Measurements from ENCODE around the gene AK1.
"Not testable (repeated sequence)": the region's sequence is repeated elsewhere in the genome, so short reads cannot be mapped to it uniquely, and the experiment has no call there.

AK1 gene

DNA sequence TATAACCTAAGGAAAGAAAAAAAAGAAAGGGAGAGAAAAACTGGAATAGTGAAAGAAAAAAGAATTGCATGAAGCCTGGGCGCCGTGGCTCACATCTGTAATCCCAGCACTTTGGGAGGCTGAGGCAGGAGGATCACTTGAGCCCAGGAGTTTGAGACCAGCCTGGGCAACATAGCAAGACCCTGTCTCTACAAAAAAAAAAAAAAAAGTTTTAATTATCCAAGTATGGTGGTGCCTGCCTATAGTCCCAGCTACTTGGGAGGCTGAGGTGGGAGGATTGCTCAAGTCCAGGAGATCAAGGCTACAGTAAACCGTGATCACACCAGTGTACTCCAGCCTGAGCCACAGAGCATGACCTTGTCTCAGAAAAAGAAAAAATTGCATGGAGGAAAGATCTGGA lies 4.2 kb upstream of the AK1 start:
- DNase-seq: not testable (repeated sequence)

DNA sequence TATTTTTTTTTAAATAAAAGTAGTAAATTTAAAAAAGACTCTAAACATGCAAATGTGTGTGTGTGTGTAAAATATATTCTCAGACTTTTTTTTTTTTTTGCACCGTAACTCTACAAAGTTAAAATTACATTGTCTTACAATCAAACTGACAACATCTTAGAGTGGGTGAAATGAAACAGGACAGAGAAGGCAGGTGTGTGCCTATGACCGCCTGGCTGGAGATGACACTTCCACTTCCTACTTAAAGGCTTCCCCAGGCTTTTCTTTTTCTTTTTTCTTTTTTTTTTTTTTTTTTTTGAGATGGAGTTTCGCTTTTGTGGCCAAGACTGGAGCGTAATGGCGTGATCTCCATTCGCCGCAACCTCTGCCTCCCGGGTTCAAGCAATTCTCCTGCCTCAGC lies 2.7 kb upstream of the AK1 start:
- DNase-seq: no peak

DNA sequence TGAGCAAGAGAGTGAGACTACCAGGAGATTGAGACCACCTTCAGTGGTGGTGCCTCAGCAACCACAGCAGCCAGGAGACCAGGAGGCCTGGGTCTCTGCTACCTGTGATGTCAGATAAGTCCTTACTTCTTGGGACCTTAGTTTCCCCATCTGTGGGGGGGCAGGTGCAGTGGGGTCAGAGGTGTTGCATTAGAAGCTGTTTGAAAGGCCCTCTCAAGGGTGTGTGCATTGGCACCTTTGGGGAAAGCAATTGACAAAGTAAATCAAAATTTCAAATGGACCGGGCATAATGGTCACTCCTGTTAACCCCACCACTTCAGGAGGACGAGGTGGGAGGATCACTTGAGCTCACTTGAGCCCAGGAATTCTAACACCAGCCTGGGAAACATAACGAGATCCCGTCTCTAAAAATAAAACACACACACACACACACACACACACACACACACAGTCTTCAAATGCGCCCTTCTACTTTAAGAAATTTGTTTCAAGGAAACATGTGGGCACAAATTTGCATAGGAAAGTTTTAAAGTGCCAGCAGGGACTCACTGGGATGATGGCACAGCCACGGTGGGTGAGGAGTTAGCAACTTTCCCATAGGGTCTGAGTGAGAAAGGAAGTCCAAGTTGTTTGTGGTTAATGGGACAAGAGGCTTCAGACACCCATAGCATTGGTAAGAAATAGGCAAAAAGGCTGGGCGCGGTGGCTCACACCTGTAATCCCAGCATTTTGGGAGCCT lies 1.3 kb upstream of the AK1 start:
- no peak for DNase-seq

DNA sequence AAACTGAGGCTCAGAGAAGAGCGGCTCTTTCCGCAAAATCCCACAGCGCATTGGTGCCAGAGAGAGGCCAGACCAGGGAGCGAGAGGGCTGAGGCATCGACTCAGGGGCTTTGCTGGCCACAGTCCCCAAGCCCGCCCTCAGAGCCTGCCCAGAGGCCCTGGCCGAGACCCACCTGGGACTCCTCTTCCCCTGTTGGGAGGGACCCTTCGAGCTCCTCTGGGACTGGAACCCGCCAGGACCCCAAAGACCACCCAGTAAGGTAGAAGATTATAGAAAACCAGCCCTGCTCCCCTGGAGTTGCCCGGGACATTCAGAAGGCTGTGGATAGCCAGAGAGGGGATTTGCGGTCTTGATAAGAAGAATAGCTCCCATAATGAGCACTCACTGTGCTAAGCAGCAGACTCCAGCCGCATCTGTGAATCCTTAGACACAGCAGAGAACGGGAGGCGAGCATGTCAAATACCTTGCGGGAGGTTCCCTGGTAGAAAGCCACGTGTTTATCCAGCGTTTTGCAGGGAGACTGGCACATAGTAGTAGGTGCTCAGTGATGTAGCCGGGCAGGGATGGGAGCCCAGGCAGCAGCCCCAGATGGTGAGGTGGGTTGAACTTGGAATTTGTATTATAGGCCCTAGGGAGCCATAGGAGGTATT lies 651 bp upstream of the AK1 start:
- DNase-seq: peak; percentile 70

DNA sequence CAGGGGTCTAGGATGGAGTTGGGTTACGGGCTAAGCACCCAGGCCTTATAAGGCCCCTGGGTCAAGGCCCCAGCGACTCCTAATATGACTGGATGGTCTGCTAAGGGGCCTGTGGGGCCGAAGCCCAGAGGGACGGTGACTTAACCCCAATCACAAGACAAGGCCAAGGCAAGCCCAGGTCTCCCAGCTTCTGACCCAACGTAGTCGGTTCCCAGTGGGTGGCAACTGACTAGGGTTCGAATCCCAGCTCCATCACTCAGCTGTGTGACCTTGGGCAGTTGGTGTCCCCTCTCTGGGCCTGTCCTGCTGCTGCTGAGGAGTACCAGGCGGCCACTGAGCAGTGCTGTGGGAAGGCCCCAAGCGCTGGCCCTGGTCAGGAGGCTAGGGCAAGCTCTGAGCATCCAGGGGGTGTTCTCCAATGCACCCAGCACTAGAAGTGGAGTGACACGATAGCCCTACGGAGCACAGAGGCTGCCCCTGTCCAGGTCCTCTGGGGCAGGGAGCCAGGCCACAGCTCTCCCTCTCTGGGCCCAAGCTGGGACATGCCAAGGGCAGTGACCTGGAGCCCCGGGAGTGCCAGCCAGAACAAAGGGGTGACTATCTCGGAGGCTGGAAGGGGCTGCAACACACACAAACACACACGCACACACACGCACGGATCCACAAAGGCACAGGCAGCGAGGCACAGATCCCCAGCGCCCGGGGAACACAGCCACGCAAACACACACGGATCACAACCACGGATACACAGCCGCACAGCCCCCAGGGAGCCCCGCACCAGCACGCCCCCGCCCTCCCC lies 512 bp downstream of the AK1 start:
- DNase-seq: peak; percentile 70

DNA sequence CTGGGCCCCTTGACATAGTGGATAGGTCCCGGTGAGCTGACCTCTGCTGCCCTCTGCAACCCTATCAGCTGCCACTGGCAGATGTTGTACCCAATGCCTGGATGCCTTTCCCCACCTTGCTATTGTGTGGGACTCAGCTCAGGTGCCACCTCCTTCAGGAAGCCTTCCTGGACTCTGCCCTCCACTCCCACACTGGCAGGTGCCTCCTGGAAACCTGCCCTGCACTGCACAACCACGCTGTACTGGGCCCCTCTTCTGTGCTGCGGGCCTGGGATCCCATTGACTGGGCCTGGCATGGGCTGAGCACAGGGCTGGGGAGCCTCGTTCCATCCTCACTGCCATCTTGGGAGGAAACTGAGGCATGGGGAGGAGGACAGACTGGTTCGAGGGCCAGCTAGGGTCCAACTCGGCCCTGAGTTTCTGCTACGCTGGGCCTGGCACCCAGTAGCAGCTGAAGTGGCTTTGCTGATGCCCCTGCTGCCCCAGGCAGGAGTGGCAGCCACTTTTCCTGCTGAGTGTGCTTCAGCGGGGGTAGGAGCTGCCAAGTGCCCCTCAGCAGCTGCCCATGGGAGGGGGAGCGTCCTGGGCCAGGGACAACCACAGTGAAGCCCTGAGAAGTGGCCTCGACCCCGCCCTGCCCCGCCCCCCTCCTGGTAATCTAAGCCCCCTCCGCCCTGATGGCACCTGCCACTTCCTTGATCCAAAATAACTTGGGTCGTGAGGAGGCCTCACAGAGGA lies 1.3 kb downstream of the AK1 start:
- no peak for DNase-seq

DNA sequence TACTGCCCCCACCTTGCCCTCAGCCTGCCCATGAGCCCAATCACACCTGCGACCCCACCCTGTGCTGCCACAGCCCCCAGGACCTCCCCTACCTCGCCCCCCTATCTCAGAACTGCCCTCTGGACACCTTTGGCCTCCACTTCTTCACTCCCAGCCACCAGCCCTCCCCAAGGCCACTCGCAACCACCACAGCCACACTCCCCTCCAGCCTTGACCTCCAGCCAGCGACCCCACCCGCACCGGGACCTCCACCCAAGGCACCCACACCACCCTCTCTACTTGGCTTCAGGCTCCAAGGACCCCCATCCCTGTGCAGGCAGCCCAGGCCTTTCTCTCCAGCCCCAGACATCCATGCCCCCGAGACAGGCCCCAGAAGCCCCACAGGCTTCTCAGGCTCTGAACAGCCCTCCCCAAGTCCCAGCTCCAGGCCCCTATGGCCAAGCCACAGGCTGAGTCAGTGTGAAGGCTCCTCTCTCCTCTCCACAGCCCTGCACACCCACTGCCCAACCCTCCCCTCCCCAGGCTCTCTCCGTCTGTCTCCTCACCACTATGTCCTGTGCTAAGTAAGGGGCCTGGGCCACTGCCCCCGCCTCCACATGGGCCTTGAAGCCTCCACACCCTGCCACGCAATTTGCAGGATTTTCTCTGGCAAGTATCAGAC lies 2.0 kb downstream of the AK1 start:
- DNase-seq: no peak

DNA sequence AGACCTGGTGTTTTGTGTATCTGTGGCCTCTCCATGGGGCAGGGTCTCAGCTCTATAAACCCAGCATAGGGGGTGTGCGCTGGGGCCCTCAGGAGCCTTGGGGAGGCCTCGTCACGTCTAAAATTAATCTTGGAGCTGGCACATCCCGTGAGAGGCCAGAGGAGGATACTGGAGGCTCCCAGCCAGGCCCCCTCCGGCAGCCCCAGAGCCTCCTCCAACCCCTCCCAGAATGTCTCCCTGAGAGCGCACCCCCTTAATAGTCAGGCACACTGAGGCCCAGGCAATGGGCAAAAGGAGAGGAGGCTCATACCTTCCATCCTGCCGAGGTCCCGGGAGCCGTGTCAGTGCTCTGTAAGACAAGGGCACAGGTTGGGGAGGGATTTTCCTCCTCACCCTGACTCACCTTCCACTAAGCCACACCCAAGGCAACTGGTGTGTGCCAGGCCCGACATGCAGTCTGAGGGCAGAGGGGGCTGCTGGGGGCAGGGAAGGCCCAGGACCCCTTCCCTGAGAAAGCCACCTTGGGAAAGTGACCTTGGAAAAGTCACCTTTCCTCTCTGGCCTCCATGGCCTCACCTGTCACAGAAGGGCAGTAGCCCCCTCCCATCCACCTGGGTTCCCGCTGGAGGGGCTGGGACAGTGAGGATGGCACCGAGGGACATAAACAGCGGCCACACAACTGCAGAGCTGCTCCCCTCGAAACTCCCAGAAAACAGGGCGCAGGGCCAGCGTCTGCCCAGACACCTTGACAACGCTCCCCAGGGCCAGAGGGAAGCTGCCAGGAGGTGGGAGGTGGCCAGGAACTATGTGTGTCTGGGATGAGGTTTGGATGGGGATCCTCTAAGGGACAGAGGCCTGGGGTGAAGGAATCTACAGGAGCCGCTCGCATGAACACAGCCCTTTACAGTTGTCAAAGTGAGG lies 2.9 kb downstream of the AK1 start:
- no peak for DNase-seq

DNA sequence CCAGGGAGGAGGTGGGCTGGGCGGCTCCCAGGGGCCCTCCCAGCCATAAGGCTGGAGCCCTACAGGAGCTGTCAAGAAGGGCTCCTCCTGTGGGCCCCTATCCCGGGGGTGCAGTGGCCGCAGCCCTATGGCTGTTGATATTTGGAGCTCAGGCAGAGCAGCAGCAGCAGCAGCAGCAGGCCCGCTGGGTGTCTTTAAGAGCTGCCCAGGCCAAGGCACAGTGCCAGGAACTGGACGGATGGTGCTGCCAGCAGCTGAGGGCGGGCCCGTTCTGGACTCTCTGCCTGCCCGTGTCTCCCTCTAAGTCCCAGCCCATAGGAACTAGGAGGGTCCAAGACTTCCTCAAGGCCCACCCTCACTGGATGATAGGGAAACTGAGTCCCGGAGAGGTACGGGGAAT lies 3.6 kb downstream of the AK1 start:
- no peak for DNase-seq

DNA sequence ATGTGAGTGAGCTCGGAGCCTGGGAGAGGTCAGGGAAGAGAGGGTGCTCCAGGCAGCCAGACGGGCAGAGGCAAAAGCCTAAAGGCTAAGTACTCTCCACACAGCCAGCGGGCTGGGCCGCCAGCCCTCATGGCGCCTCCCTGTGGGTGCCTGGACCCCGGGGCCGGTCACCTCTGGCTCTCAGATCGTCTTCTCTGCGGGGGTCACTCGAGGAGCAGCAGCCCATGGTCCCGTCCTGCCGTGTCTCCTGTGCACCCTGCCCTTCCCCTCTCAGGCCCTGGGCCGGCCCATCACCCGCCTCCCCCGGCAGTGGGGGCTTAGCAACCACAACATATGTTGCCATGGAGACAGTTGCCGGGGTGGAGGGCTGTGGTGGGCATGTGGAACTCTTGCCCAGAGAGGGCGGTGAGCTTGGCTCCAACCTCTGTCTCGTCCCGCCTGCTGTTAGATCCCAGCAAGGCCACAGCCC lies 4.2 kb downstream of the AK1 start:
- DNase-seq: no peak

DNA sequence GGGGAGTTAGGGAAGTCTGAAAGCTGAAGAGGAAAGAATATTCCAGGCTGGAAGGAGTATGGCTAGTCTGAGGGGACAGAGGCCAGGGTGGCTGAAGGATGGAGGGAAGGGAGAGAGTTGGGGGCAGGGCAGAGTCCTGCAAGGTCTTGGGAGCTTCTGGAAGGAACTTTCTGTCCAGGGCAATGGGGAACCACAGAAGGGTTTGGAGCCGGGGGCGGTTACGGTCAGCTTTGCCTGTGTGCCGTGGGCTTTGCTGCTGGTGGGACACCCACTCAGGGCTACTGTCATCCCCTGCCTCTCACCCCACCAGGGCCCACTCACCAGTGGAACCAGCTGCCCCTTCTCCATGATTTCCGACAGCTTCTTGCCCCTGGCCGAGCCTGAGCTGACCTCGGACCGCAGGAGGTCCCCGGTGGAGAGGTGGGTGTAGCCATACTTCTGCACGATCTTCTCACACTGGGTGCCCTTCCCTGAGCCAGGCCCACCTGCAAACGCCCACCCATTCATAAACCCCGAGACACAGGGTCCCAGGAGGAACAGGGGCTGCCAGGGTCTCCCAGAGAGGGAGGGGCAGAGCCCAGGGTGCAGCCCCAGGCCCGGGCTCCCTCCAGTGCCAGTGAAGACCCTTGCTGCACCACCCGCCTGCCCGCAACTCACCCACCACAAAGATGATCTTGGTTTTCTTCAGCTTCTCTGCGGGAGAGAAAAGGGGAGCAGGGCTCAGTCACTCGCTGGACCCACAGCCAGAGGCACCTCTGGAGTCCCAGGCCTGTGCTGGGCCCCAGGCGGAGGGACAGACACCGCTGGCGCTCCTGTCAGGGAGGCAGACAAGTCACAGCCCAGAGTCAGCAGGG lies 4.9 kb downstream of the AK1 start:
- no peak for DNase-seq

DNA sequence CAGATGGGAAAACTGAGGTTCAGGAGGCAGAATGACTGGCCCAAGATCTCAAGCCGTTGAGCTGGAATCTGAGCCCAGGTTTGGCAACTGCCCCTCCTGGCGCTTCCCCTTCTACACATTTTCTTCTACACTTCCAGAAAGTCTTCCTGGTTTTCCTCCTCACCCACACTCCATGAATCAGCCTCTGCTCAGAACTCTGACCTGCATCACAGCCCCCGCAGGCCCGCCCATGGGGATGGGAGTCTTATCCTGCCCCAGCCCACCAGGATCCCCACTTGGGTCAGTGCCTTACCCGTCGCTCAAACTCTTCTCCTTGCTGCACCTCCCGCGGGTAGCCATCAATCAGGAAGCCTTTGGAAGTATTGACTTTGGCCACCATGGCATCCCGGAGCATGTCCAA lies 5.9 kb downstream of the AK1 start:
- DNase-seq: no peak

DNA sequence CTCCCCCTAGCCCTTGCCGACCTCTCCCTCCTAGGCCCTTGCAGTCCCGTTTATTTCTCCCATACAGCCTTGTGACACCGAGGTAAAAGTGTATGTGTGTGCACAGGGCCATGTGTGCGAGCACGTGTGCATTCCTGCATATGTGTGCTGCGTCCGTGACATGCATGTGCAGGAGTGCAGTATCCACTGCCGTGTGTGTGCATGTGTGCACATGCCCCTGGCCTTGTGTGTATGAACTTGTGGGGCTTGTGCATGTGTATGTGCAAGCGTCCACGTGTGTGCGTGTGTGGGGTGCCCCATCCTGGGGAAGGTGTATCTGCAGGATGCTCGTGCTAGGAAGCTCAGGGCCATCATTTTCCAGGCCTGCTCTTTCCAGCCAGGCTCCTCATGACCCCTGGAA lies 6.6 kb downstream of the AK1 start:
- DNase-seq: no peak

DNA sequence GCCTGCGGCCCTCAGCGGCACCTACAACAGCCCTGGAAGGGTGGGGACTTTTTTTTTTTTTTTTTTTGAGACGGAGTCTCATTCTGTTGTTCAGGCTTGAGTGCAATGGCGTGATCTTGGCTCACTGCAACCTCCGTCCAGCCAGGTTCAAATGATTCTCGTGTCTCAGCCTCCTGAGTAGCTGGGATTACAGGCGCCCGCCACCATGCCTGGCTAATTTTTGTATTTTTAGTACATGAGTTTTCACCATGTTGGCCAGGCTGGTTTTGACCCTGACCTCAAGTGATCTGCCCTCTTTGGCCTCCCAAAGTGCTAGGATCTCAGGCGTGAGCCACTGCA lies 7.4 kb downstream of the AK1 start:
- DNase-seq: not testable (repeated sequence)

DNA sequence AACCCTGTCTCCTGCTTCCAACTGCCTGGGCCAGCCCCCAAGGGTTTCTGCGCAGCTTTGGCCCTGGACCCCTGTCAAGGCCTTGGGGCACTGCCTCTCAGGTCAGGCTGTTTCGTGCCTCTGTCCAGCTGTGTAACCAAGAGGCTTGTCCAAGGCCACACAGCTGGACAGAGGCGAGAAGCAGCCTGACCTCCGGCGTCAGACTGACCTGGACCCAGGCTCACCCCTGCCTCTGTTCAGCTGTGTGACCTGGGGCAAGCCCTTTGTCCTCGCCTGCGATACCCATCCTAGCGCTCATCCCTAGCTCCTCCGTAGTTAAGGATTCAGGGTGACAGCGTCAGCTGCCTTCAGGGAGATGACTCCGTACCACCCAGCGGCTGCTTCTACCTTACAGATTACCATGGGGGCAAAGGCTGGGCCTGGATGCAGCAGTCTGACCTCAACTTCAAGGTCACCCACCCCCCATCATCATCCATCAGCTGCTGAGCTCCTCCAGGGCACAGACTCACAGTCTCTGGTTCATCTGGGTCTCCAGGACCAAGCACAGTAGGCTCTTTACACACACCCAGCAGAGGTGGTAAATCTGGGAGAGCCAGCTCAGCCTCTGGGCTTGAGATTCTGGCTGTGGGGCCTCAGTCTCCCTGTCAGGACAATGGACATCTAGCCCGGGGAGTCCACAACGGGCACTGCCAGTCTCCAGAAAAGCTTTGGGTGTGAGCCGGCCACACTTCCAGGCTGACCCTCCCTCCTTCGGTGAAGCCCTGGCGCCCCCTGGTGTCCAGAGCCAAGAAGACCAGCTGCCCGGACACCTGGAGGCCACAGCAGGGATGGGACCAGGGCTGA lies 7.9 kb downstream of the AK1 start:
- peak; percentile 94 for DNase-seq

DNA sequence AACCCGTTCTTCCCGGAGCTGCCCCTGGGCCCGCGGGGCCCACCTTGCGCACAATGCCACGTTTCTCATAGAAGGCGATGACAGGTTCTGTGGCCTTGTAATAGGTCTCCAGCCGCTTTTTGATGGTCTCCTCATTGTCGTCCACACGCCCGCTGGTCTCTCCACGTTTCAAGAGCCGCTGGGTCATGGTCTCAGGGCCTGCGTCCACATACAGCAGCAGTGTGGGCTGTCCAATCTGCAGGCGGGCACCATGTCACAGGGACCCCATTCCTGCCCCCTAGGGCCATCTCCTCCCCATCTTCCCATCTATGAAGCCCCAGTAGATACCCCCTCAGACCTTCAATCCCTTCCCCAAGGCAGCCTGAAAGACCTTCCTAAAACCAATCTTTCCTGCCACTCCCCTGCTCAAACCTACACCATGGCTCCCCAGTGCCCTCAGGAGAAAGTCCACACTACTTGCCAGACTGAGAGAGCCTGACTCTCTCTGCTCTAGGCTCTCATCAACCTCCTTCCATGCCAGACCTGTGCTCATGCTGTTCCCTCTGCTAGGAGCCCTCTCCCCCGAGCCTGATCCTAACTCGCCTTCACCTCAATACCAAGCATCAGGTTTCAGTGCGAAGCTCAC lies 9.1 kb downstream of the AK1 start:
- no peak for DNase-seq

DNA sequence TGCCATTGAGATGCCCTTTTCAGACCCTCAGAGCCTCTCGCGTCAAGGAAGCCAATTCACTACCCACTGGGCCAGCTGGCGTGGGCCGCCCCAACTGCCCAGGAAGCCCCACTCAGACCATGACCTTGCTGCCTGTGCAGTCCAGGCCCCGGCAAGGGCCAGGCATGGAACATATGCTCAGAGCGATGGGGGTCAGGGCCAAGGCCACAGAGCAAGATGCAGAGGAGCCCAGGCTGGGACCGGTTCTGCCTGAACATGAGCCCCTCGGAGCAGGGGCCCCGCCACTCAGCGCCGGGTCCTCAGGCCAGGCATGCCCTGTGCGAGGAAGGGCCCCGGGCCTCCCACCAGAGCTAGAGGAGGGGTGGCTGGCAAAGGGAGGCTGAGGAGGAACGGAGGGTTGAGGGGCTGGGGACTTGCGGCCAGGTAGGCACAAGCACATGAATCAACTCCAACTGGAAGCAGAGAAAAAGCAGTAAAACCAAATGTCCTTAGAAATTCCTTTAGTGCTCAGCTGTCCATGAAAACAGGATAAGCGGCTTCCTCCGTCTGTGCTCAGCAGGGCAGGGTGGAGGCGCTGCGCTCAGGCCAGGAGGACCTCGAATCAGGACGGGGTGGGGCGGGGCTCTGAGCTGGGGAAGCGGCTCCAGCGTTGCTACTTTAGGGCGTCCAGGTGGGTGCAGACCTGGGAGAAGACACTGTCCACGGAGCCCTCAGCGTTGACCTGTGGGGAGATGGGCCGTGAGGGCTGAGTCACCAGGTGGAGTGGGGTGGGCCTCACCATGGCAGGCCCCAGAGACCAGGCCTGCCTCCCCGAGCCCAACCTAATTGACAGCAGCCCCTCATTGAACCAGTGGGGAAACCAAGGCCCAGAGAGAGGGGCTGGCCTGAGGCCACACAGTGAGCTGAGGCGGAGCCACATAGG lies 9.9 kb downstream of the AK1 start:
- DNase-seq: no peak

DNA sequence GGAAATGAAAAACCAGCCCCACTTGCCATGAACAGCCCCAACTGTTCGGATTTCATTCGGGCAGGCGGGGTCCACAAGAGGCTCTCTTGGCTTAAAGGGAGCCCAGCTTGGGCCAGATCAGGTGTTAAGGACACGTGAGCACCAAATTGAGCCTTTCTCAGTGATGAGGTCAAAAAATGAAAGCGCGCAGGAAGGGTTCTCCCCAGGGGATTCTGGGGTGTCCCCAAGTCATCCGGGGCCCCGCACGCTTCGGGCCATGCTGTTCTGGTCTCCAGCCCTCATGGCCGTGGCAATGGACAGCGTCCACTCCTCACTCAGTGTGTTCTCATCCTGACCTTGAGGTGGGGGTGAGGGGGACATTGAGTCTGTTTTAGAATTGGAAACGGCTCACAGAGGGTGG lies 10.9 kb downstream of the AK1 start:
- no peak for DNase-seq

Data from DMS53 (cell line).